SK-N-MC (cell line): ENCODE results near the gene CARS1.

Experiments used
- EZH2 ChIP-seq: fragments of 200-600 bp; sonication (generic); IDR thresholded peaks from one replicate; pipeline ENCODE4 v1.6.1; 2017; ENCODE audit warnings: antibody characterized with exemption
- FOXP2 ChIP-seq: optimal IDR thresholded peaks from 2 replicates; pipeline ENCODE3; 2011; ENCODE audit warnings: mild to moderate bottlenecking, moderate library complexity; ENCODE audit not compliant: insufficient read depth; ENCODE audit errors: extremely low read length, control extremely low read depth
- POLR2AphosphoS5 ChIP-seq: IDR thresholded peaks from 2 replicates; pipeline ENCODE4 v1.6.1; 2012; ENCODE audit warnings: mild to moderate bottlenecking, low read depth, low read length, borderline replicate concordance

- TF ChIP-seq POLR2AphosphoS5 (no peak), EZH2 (no peak), FOXP2 (no peak)
These were observed 20.1 kb upstream of the CARS1 start for GRCh38 chr11:3077189-3077836.
